ENCODE data around the gene C2orf80. TPM values are rescaled to one million over a fixed set of nuclear protein-coding genes. Genes with fewer than 3 reads are reported as not detected.

The C2orf80 gene
- total and polyA plus RNA-seq, 8 donors: not detected

DNA sequence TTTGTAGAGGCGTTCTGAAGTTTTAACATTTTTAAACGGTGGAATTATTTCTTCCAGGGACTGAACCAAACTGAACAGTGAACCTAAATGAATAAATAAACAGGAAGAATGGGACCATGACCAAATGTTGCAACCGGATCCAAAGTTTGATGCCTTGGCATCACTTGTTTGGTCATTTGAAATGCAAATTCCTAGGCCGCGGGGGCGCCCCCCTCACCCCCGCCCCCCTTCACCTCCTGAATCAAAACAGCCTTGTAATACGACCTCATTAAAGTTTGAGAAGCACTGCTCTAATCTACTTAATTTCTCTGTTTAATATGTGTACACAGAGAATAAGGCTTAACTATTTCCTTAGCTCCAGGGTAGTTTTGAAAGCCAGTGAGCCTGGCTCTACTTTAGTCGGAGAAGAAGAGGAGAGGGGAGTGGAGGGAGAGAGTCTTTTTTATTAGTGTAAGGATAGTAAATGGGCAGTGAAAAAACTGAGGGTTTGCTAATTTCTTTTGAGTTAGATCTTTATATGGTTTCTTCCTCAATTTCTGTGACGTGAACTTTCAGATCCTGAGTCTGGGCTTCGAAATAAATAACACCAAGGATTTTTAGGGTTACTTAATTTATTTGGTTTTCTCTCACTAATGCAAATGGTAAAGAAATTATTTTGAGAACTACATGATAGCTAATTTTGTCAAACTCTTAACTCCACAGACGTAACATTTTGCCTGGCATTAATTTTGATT lies 5.7 kb downstream of the C2orf80 start:
- Histone ChIP-seq H3K36me3 (no peaks in the 10 kb centered on the region), H3K27ac (no peak overlapping the region), H3K4me1 (peaks cover 0 to 5% (median 0%) of the 10 kb centered on the region in 4 donors), H3K9me3 (no peaks in the 10 kb centered on the region), H3K4me3 (no peak overlapping the region), H3K27me3 (peaks cover 0 to 15% (median 0%) of the 10 kb centered on the region in 3 donors)
- no peak for DNase-seq
- WGBS, 5 donors: 28 to 37% (median 30%) methylated on average over 12 of the region's 12 CpGs
- intact Hi-C loops (cut with DNase I; ENCODE audit: low total_unique reads): no loop called here
- TF ChIP-seq, protein P1, sequence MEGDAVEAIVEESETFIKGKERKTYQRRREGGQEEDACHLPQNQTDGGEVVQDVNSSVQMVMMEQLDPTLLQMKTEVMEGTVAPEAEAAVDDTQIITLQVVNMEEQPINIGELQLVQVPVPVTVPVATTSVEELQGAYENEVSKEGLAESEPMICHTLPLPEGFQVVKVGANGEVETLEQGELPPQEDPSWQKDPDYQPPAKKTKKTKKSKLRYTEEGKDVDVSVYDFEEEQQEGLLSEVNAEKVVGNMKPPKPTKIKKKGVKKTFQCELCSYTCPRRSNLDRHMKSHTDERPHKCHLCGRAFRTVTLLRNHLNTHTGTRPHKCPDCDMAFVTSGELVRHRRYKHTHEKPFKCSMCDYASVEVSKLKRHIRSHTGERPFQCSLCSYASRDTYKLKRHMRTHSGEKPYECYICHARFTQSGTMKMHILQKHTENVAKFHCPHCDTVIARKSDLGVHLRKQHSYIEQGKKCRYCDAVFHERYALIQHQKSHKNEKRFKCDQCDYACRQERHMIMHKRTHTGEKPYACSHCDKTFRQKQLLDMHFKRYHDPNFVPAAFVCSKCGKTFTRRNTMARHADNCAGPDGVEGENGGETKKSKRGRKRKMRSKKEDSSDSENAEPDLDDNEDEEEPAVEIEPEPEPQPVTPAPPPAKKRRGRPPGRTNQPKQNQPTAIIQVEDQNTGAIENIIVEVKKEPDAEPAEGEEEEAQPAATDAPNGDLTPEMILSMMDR (IDR thresholded peaks at IDR 0.05): no peak
- TF ChIP-seq POLR2AphosphoS5 (IDR thresholded peaks at IDR 0.05) (no peak), POLR2A (IDR thresholded peaks at IDR 0.05) (no peak), EP300 (IDR thresholded peaks at IDR 0.05) (no peak)

DNA sequence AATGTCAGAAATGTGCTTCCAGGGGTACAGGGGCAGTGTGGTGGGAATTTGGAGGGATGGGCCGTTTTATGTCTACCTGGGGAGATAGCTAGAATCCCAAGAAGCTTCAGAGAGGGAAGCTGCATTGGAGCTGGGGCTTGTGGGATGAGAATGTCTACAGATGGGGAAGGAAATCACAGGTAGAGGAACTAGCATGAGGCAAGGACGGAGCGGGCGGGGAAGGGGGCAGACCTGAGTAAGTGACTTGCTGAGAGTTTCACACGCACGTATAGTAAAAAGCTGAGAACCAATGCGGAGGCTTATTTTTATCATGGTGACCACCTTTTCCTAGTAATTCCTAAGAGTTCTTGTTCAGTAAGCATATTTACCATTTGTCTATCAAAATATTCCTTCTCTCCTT lies 6.3 kb downstream of the C2orf80 start:
- intact Hi-C loops (cut with DNase I; ENCODE audit: low total_unique reads): no loop called here
- Histone ChIP-seq H3K4me1 (peaks cover 0 to 5% (median 0%) of the 10 kb centered on the region in 4 donors), H3K27ac (no peak overlapping the region), H3K4me3 (no peak overlapping the region), H3K9me3 (no peaks in the 10 kb centered on the region), H3K36me3 (no peaks in the 10 kb centered on the region), H3K27me3 (peaks cover 0 to 15% (median 0%) of the 10 kb centered on the region in 3 donors)
- 24 to 54% (median 38%) methylated on average over 7 of the region's 7 CpGs for WGBS, 5 donors
- no peak for DNase-seq
- TF ChIP-seq POLR2AphosphoS5 (IDR thresholded peaks at IDR 0.05) (no peak), POLR2A (IDR thresholded peaks at IDR 0.05) (no peak), EP300 (IDR thresholded peaks at IDR 0.05) (no peak)
- TF ChIP-seq, protein P1 (IDR thresholded peaks at IDR 0.05): no peak

DNA sequence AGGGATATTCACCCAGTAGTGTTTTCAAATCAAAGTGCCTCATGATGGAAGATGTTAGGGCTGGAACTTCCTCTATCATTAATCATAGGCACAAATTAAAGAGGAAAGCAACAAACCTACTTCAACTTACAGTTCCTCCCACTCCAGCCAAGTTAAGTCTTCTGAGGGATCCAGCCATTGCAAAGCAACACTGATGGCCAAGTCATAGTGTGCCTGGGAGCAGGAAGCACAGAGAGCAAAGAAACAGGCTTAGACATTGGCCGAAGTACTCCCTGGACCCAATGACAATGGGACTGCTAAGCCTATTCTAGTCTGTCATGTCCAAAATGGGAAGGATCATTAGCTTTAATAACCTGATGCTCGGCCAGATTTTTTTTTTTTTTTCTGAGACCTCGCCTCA lies 7.0 kb downstream of the C2orf80 start:
- no peak for DNase-seq
- TF ChIP-seq POLR2AphosphoS5 (IDR thresholded peaks at IDR 0.05) (no peak), POLR2A (IDR thresholded peaks at IDR 0.05) (no peak), EP300 (IDR thresholded peaks at IDR 0.05) (no peak)
- TF ChIP-seq, protein P1 (IDR thresholded peaks at IDR 0.05): no peak
- H3K27me3 ChIP-seq: peaks cover 0 to 15% (median 0%) of the 10 kb centered on the region in 3 donors
- H3K36me3 ChIP-seq: no peaks in the 10 kb centered on the region
- peaks cover 0 to 5% (median 0%) of the 10 kb centered on the region in 4 donors for H3K4me1 ChIP-seq
- intact Hi-C loops (cut with DNase I; ENCODE audit: low total_unique reads): no loop called here
- WGBS, 5 donors: 64 to 81% (median 79%) methylated on average over 3 of the region's 3 CpGs
- H3K9me3 ChIP-seq: no peaks in the 10 kb centered on the region
- no peak overlapping the region for H3K27ac ChIP-seq
- no peak overlapping the region for H3K4me3 ChIP-seq

DNA sequence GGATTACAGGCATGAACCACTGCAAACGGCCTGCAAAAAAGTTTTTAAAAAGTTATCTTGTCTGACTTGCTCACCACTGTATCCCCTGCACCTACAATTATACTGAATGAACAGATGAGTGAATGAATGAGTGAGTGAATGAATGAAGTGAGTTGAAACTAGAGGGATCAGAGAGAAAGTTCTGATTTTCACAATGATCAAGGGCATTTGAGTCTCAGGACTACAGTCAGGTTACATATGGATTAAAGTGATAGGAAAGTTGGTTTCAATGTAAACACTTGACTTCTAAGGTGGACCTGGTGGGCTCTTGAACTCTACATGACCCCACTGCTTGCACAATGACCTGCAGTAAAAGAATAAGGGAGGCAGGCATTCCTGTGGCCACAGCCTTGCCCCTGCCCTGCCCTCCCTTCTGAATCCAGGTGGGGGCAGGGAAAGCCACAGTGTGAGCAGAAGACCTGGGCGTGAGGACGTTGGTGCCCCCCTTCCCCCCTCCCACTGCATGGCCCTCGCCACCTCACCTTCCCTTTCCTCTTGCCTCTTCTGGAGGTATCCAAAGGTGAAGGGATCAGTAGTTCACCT lies 10.7 kb downstream of the C2orf80 start:
- Histone ChIP-seq H3K27me3 (peaks cover 0 to 9% (median 0%) of the 10 kb centered on the region in 3 donors), H3K4me3 (no peak overlapping the region), H3K27ac (no peak overlapping the region), H3K4me1 (peaks cover 0 to 12% (median 7%) of the 10 kb centered on the region in 4 donors), H3K9me3 (no peaks in the 10 kb centered on the region), H3K36me3 (no peaks in the 10 kb centered on the region)
- DNase-seq: peak in 1 of 2 donors; percentile 38
- WGBS, 5 donors: 49 to 59% (median 49%) methylated on average over 4 of the region's 4 CpGs
- TF ChIP-seq, protein P1 (IDR thresholded peaks at IDR 0.05): no peak
- no peak for TF ChIP-seq EP300 (IDR thresholded peaks at IDR 0.05)
- no peak for TF ChIP-seq POLR2AphosphoS5 (IDR thresholded peaks at IDR 0.05)
- no peak for TF ChIP-seq POLR2A (IDR thresholded peaks at IDR 0.05)
- intact Hi-C loops (cut with DNase I; ENCODE audit: low total_unique reads): no loop called here
